Jurkat, Clone E6-1 (cell line): Measurements from ENCODE around the gene STARD9.
A peak's percentile ranks its signal among the peaks of the same experiment; 100 is the strongest.
"Not testable (repeated sequence)": the region's sequence is repeated elsewhere in the genome, so short reads cannot be mapped to it uniquely, and the experiment has no call there.

Source experiments
- DNase-seq: peaks from one replicate; pipeline ENCODE4 v3.0.0-alpha.2; 2011; ENCODE audit warnings: low read depth, low spot score
- H3K4me3 ChIP-seq: 2 replicates; pipeline ENCODE4 v1.5.1; 2011; ENCODE audit warnings: mild to moderate bottlenecking, low read length, control low read depth, moderate library complexity

STARD9 gene

DNA sequence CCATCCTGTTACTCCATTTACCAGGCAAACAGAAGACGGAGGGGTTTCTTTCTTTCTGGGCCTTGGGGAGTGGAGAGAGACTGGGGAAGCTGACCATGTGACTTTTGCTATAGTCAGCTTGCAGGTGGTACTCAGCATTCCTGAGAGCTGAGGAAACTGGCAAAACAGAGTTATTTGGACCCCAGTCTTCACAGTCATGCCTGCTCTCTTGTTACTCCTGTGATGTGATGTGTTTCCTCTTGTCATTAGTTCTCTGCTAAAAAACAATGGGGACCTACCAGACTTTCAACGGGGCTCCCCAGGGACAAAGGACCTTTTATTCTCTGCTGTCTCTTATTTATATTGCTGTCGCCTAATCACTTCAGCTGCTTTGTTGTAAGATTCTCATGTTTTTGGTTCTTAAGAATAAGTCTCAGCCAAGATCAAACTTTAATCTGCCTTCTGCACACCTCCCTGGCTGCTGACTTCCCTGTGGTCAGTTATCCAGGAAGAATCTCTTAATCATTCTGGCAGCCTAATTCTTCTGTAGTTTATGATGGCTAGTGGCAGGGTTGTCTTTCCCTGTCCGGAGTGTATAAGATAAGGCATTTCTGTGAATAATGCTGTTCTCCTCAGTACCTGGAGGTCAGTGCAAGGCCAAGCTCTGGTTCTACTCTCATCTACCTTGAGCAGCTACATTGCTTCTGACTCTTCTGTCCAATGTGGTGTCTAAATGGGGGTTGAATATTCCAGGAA lies 8.8 kb downstream of the STARD9 start:
- DNase-seq: no peak
- no peak overlapping the region for H3K4me3 ChIP-seq

DNA sequence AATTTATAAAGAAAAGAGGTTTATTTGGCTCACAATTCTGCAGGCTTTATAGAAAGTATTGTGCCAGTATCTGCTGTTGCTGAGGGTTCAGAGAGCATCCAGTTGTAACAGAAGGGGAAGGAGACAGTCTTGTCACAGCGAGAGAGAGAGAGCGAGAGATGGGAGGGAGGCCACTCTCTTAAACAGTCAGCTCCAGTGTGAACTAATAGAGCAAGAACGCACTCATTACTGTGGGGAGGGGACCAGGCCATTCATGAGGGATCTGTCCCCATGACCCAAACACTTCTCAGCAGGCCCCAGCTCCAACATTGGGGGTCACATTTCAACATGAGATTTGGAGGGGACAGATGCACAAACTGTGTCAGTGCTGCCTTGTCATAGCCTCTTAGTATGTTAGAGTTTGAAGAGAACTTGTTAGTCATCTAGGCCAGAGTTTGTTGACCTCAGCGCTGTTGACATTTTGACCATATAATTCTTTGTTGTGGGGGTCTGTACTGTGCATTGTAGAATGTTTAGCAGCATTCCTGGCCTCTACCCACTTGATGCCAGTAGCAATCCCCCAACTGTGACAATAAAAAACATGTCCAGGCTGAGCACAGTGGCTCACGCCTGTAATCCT lies 15.3 kb downstream of the STARD9 start:
- no peak for DNase-seq
- no peak overlapping the region for H3K4me3 ChIP-seq

DNA sequence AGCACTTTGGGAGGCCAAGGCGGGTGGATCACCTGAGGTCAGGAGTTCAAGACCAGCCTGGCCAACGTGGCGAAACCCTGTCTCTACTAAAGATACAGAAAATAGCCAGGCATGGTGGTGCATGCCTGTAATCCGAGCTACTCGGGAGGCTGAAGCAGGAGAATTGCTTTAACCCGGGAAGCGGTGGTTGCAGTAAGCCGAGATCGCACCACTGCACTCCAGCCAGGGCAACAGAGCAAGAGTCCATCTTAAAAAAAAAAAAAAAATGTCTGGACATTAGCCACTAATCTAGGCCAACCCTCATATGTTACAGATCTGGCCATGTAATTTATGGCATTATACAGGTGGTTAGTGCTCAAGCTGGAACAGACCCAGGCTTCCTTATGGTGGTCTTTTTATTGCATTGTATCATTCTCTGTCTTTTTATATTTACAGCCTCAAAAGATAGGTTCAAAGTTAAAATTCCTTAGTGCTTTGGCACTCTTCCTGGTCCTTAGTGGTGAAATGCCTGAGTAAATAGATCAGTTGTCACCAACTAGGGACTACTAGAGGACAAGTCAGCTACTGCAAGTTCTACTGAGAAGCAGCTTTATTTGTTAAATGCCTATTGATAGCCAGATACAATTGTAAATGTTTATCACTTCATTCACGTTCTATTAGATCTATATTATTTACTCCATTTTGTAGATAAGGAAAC lies 16.0 kb downstream of the STARD9 start:
- DNase-seq: no peak
- H3K4me3 ChIP-seq: no peak overlapping the region

DNA sequence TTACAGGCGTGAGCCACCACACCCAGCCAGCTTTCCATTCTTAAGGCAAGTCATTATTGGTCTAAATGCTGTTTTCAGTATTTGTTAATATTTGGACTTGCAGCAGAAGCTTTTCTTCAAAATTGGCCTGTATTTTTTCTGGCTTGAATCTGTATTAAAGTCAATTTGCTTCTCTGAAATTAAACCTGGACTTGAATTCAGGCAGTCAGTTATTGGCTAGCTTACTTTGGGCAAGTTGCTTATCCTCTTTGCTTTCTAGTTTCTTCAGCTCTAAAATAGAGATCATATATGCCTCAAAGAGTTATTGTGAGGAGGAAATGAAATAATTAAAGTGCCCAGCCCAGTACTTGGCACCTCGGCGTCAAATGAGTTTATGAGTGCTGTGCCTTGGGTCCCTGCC lies 17.3 kb downstream of the STARD9 start:
- DNase-seq: no peak
- H3K4me3 ChIP-seq: no peak overlapping the region

DNA sequence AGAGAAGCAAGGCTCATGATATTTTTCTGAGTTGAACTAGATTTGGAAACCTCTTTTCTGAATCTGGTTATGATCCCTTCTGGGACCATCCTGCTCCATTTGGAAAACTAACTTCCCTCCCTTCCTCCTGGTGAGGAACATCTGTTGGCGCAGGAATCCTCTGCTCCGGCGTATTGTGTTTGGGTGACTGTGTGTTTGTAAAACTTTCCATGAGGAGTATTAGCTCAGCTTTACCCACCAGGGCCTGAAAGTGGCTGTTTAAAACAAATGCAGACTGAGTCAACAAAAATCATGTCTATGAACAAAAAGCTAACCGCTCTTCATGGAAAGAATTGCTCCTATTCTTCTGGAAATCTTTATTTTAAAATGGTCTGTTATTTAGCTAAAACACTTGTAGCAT lies 17.7 kb downstream of the STARD9 start:
- no peak overlapping the region for H3K4me3 ChIP-seq
- no peak for DNase-seq

DNA sequence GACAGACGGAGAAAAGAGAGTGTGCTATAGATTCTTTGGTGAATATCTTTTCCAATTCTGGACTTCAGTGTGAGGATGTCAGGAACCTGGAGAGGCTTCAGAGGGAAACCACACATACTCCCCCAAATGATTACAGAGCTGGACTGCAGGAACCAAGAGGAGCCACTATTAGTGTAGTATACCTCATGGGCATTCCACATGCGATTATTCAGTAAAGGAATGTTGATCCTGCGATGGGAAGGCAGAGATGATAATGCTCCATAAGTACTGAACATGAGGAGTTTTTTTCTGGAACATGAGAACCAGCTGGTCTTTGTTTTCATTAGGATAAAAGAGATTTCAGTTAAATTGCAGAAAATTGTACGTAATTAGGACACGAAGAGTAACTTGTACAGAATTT lies 18.7 kb downstream of the STARD9 start:
- DNase-seq: no peak
- H3K4me3 ChIP-seq: no peak overlapping the region

DNA sequence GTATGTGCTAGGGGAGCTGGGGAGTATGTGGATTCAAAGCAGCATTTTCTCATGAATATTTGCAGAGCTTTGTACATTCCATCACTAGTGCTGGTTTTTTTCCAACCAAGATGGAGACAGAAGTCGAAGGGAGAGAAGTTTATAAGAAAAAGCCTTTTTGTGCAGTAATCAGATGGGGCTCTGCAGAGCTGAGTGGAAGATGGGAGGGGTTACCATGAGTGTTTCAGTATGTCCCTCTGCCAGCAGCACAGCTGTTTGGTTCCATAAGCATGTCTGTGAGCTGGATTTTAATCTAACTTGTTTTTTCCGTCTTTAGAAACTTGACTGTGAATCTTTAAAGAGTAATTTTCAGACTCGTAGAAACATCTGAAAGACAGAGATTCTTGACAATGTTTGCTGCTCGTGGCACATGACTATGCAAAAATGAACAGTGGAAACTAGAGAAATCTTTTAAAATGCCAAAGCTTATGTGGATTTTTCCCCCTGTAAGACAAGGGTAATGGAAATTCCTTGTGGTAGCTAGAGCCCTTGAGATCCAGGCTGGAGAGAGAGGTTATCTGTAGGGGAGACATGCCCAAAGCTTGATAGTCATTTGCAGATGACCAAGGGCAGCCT lies 20.3 kb downstream of the STARD9 start:
- no peak overlapping the region for H3K4me3 ChIP-seq
- DNase-seq: no peak

DNA sequence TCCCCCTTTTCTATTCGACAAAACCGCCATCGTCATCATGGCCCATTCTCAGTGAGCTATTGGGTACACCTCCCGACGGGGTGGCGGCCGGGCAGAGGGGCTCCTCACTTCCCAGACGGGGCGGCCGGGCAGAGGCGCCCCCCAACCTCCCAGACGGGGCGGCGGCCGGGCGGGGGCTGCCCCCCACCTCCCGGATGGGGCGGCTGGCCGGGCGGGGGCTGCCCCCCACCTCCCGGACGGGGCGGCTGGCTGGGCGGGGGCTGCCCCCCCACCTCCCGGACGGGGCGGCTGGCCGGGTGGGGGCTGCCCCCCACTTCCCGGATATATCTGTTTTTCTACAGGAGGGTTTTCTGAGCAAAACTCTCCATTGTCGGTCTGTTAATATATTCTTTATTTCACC lies 25.9 kb downstream of the STARD9 start:
- not testable (repeated sequence) for H3K4me3 ChIP-seq, DNase-seq

DNA sequence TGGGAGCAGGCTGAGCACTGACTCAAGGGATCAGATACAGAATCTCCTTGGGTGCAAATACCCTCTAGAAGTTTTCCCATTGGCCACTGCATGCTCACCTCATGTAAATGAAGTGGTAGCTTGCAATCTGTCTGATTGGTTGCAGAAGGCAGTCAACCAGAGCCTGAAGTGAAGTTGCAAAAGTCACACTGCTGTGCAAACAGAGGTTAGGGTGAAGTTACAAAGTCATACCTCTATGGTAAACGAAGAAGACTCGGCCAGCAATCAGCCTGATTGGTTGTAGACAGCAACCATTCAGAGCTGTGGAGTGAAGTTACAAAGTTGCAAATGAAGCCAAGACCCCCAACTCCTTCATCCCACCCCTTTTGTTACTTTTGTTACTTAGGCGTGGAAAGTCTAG lies 27.1 kb downstream of the STARD9 start:
- no peak overlapping the region for H3K4me3 ChIP-seq
- no peak for DNase-seq

DNA sequence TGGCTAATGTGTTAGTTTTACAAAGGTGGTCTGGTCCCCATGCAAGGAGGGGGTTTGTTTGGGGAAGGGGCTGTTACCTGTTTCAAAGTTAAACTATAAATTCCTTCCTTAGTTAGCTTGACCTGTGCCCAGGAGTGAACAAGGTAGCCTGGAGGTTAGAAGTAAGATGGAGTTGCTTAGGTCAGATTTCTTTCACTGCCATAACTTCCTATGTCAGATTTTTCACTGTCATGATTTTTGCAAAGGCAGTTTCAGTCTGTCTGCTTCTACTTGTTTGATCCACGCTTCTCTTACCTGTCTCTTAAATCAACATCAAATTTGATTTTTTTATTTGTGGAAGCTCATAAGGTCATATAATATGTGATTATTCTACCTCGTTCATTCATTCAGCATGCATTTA lies 28.6 kb downstream of the STARD9 start:
- H3K4me3 ChIP-seq: no peak overlapping the region
- no peak for DNase-seq

DNA sequence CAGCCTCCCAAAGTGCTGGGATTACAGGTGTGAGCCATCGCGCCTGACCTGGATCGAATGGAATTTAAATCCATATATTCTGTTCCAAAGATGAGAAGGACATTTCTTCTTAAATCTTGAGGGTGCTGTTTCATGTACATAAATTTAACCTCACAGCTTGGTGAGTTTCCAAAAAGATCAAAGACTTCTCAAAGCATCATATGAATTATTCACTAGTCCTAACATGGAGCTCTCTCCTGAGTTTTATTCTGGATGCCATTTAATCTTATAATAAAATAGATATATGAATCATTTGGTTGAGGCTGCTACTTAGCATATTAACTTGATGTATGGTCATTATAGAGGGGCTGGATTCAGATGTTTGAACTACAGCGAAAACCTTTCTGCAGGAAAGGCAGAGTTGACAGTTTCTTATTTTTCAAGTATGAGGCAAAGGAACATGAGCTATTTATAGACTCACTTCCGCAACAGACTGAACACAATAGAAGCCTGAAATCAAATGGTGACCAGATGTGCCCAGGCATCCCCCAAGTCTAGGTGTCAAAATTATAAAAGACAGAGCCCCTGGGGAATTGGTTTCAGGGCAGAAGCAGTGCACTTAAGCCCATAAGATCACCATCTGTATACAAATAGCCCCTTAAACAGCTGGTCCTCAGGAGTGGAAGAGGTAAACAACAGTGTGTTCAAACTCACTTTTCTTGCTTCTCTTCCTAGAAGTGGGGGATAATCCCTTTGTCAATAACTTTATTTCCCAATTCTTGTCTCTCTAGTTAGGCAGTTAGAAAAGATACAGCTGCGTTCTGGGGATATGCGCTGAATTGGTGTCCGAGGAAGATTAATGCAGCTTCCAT lies 29.7 kb downstream of the STARD9 start:
- no peak overlapping the region for H3K4me3 ChIP-seq
- no peak for DNase-seq

DNA sequence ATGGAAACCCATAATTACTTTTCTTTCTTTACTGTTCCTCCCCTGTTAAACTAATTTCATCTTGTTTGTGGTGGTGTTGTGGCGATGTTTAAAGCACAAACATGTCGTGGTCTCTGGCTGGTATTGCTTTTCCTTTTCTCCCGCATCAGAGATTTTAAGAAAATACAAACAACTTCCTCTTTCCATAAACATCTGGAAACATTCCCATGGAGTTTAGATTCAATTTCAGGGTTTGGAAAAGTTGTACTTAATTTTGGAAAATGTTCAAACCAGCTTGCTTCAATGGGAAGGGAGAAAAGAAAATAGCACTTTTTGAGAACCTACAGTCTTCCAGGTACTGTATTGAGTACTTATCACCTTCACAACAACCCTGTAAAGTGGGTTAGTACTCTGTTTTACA lies 30.4 kb downstream of the STARD9 start:
- no peak overlapping the region for H3K4me3 ChIP-seq
- no peak for DNase-seq

DNA sequence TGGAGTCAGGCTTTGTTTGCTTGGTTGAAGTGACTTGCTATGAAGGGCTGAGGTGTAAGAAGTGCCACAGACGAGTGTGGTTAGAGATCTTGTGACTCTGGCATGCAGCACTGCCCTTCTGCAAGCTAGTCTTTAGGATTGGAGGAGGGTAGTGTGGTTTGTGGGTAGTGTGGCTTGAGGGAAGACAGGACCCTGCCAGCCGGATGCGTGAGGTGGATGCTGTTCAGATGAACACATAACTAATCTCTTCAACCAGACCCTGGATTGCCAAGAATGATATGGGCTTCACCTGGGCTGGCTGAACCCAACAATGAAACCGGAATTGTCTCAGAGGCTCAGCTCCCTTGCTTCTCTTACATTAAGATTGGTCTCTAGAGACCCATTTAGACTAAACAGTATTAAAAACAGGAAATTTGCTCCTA lies 32.7 kb downstream of the STARD9 start:
- no peak overlapping the region for H3K4me3 ChIP-seq
- DNase-seq: peak; percentile 95

DNA sequence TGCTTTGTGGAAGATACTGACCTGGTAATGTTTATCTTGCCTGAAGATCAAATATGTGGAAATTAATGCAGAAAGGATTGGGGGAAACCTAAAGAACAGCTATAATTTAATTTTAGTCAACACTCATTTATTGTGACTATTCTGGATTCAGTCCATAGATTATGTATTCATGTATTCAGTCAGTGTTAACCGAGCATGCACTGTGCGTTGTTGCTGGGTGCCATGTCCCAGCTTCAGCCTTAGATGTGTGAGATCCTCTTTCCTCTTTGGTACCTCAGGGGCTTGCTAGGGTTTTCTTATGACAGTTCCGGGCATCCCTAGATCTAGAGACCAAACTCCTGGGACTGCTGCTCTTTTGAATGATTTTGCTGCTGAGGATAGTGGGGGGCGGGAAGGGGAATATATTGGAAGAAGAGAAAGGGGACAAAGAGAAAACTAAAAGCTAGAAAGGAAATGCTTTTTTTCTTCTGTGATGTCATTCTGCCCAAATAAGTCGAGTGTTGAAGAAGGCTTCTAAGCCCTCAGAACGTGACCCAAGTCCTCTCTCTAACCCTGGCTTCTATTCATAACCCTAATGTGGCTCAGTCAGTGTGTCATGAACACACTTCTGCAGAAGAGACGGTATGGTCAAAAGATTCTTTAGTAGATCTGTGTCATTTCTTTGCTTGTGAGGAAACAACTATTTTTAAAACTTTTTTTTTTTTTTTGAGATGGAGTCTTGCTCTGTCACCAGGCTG lies 33.5 kb downstream of the STARD9 start:
- no peak overlapping the region for H3K4me3 ChIP-seq
- DNase-seq: no peak

DNA sequence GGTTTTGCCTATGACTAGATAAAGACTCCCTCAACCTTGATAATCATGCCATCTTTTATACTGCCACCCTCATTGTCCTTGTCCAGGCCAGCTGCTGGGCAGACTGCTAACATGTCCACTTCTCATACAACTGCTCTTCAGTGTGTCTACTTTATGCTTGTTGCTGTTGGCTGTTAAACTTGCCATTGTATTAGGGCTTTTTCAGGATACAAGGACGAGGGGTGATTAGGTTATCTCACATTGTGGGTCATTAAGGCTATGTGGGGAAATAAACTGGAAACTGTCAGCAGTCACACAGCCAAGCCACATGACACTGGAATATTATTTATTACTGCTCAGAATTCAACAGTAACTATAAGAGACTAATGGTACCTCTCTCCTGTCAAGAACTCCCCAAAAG lies 36.1 kb downstream of the STARD9 start:
- no peak overlapping the region for H3K4me3 ChIP-seq
- no peak for DNase-seq

DNA sequence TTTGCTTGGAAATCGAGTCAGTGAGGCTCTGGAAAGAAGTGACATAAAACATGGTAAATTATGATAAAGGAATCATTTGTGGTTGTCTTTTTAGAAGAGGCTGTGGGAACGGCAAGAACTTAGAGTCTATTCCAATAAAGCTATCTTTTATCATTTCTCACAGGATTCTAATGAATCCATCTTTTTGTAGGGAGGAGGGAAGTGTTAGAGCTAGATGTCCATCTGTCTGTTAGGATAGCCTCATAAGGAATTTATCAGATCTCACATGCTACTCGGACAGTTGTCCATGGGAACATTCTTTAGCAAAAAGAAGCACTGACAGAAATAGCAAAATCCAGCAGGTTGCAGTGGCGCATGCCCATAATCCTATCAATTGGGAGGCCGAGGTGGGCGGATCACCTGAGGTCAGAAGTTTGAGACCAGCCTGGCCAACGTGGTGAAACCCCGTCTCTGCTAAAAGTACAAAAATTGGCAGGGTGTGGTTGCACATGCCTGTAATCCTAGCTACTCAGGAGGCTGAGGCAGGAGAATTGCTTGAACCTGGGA lies 37.0 kb downstream of the STARD9 start:
- no peak overlapping the region for H3K4me3 ChIP-seq
- DNase-seq: no peak

DNA sequence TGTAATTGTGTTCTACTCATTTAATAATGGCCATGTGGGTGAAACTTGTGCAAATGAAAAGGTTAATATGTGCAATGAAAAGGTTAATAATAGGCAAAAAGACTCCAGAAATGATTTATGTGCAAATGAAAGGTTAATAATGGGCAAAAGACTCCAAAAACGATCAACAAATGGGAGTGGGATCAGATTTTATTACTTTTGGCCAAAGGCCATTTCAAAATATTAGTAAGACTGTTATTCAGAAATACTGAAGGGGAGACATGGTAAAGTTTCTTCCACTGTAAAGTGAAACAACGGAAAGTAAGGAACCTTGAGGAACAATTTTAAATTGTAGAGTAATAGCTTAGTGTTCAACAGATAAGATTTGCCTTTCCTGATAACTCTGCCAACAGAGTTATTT lies 40.7 kb downstream of the STARD9 start:
- no peak for DNase-seq
- no peak overlapping the region for H3K4me3 ChIP-seq

DNA sequence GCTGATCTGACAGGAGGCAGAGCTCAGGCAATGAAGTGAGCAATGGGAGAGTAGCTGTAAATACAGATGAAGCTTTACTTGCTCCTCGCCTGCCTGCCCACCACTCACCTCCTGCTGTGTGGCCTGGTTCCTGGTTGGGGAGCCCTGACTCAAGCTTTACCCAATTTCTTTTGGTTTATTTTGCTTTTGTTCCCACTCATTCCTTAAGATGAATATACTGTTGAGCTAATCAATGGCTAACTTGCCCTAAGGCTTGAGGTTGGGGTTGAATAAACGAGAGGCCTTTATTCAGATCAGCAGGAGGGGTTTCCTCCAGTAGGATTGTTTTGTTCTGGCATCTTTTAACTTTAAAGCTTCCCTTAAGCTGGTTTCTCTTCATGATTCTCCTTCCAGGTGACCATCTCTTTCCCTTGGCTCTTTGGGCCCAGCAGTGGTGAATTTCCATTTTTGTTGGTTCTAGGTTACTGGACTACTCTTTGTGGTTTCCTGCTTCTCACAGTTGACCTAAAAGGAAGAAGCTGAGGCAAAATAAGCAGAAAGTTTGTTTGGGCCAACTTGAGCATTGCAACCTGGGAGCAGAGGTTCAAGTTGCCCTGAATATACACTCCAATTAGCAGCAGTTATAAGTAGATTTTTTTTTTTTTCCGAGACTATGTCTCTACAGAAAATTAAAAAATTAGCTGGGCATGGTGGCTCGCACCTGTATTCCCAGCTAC lies 44.4 kb downstream of the STARD9 start:
- no peak overlapping the region for H3K4me3 ChIP-seq
- no peak for DNase-seq
